ENCODE measurements around the gene SLC7A4.
A peak's percentile ranks its signal among the peaks of the same experiment; 100 is the strongest.
"Not testable (repeated sequence)": the region's sequence is repeated elsewhere in the genome, so short reads cannot be mapped to it uniquely, and the experiment has no call there.

Gene SLC7A4

GRCh38 chr22:21064425-21064824 is 32.1 kb upstream of the SLC7A4 start:
- DNase-seq = not testable (repeated sequence)

DNA sequence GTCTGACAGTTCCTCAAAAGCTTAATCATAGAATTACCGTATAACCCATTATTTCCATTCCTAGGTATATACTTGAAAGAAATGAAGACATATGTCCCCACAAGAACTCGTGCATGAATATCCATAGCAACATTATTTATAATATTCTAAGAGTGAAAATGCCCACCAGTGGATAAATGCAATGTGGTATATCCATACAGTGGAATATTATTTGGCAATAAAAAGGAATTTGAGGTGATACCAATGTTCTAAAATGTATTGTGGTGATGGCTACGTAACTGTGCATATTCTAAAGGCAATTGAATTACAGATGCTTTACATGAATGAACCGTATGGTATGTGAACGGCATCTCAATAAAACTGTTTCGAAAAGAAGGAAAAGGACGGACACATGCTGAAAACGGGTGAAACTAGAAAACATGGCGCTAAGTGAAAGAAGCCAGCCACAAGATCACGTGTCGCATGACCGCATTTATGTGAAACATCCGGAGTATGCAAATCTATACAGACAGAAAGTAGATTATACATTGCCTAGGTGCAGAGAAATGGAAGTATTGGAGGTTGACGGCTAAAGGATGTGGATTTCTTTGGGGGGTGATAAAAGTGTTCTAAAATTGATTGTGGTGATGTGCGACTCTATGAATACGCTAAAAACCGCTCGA is 29.4 kb upstream of the SLC7A4 start:
- DNase-seq = not testable (repeated sequence)

DNA sequence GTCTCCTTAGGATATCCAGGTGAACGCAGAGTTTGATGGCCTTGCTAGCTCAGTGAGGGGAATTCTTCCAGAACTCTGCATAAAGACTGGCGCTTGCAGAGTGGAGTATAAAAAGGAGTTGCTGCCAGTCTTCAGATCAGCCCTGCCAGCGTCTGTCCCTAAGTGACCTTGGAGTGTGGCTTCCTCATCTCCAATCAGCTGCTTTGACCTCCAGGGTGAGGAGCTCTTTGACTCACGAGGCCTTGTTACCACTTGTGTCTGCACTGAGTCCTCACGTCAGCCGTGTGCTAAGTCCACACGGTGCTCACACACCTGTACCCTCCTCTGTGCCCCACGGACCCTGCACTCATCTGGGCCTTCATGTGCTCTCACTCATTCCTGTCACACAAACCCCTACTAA is 28.0 kb upstream of the SLC7A4 start:
- not testable (repeated sequence) for DNase-seq

GRCh38 chr22:21055880-21056319 is 23.5 kb upstream of the SLC7A4 start:
- DNase-seq = peak; percentile 24 to 29

DNA sequence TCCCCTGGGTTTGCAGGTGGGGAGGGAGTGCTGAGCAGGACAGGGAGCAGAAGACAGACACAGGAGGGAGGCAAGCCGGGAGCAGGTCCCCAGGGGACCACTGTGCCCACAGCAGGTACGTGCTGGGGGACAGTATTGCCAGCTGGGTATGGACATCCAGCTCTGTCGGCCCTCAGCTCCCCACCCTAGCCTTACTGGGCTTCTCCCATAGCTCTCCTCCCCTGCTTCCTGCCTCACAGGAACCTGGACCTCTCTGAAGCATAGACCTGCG is 23.1 kb upstream of the SLC7A4 start:
- no peak for DNase-seq

GRCh38 chr22:21054714-21055563 is 22.6 kb upstream of the SLC7A4 start:
- no peak for DNase-seq

DNA sequence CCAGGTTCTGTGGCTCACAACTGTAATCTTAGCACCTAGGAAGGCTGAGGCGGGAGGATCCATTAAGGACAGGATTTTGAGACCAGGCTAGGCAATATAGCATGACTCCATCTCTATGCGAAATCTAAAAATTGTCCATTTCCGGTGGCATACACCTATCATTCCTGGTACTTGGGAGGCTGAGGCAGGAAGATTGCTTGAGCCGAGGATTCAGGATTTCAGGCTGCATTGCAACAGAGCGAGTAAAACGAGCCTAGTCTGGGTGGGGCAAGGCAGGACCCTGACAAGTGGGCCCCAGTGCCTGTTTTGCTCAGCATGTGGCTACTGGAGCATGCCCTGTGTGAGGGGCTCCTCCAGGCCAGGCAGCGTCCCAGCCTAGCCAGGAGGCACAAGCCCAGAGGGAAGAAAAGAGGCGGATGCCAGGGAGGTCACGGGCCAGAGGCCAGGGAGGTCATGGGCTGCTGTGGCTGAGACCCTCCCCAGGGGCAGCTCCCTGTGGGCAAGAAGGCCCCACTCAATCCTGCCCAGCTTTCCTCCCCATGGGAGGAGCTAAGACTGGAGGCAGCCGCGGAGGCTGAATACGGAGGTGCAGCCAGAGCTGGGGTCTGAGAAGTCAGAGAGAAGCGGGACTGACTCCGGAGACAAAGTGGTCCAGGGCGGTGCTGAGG is 21.8 kb upstream of the SLC7A4 start:
- DNase-seq = no peak

GRCh38 chr22:21052715-21053459 is 20.5 kb upstream of the SLC7A4 start:
- DNase-seq = no peak

GRCh38 chr22:21051831-21052400 is 19.6 kb upstream of the SLC7A4 start:
- no peak for DNase-seq

DNA sequence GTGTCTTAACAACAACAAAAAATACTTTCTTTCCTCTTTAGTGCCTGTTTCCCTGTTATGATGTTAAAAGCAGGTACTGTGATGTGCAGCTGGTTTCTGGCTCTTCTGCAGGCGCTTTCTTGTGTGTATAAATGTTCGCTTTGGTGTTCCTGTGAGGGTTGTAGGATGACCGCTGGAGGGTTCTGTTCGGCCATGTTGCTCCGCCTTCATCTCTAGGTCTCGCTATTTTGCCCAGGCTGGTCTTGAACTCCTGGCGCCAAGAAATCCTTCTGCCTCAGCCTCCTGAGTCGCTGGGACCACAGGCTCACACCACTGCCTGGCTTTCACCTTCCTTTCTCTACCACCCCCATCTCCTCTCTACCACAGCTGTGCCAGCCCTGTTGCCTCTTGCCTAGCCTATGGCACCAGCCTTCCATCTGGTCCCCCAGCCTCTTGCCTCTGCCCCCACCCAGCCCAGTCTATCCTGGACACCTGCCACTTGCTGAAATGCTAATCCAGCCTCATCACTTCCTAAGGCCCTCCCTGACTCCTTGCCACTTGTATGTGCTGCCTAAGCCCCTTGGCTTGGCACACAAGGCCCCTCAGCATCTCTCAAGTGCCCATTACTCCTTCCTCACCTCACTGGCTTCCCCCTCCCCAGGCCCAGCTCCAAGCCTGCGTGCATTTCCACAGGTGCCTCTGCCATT is 18.9 kb upstream of the SLC7A4 start:
- DNase-seq = no peak

DNA sequence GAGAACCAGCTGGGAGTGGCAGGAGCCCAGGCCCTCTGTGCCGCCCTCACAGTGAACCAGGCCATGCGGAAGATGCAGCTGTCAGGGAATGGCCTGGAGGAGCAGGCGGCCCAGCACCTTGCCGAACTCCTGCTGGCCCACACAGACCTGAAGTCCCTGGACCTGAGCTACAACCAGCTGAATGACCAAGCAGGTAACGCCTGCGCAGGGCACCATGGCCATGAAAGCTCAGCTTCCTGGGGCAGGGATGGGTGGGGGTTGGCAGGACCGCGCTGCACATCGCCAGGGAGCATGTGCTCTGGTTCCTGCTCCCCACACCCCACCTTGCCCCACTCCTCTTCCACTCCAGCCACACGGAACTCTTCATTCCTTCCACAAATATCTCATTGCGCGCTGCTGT is 16.6 kb upstream of the SLC7A4 start:
- not testable (repeated sequence) for DNase-seq

- DNase-seq = not testable (repeated sequence)
Observed at GRCh38 chr22:21048448-21048847, 16.1 kb upstream of the SLC7A4 start.

DNA sequence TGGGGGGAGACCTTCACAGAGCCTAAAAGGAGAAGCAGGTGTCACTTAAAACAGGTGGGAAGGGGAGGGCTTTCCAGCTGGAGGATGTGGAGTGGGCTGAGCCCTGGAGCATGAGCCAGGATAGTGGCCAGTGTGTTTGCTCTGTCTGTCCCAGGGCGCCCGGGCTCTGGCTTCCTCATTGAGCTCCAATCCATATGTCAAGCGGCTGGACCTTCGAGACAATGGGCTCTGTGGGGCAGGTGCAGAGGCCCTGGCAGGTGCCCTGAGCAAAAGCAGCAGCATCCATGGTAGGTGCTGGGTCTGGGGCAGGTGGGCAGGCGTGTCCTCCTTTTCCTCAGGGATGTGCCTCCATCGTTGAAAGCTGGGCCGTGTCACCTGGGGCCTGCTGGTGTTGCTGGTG is 15.4 kb upstream of the SLC7A4 start:
- no peak for DNase-seq

- DNase-seq = no peak
Observed at GRCh38 chr22:21047035-21047661, 14.8 kb upstream of the SLC7A4 start.

GRCh38 chr22:21045585-21046294 is 13.4 kb upstream of the SLC7A4 start, which contains the start of gene LRRC74B:
TSS of gene LRRC74B (plus strand) at chr22:21045946. CDS start at chr22:21045987, 41 bp downstream.
- peak; percentile 66 to 70 for DNase-seq

DNA sequence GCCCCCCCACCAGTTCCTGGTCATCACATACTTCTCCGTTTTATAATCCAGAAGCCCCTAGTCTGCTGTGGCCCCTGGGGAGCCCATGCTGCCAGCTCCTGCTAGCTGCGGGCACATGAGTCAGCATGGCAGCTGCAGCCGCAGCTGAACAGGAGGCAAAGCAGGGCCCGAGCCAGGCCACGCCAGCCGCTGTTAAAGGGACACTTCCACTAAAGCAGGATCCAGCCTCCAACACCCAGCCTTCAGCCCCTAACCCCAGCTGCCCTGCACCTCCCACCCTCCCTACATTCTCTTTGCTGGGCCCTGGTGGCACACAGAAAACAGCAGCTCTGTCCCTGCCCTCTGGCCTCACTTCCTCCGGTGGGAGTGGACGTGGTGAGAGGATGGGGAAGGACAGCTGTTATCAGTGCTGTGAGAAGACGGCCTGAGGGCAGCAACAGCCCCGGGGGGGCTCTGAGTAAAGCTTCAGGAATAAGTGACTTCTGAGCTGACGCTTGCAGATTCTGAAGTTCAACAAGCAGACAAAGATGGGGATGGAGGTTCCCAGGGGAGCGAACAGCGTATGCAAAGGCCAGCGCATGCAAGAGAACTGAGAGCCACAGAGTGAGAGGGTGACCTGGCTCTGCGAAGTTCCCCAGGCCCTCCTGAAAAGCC is 12.7 kb upstream of the SLC7A4 start:
- peak; percentile 12 to 50 for DNase-seq

DNA sequence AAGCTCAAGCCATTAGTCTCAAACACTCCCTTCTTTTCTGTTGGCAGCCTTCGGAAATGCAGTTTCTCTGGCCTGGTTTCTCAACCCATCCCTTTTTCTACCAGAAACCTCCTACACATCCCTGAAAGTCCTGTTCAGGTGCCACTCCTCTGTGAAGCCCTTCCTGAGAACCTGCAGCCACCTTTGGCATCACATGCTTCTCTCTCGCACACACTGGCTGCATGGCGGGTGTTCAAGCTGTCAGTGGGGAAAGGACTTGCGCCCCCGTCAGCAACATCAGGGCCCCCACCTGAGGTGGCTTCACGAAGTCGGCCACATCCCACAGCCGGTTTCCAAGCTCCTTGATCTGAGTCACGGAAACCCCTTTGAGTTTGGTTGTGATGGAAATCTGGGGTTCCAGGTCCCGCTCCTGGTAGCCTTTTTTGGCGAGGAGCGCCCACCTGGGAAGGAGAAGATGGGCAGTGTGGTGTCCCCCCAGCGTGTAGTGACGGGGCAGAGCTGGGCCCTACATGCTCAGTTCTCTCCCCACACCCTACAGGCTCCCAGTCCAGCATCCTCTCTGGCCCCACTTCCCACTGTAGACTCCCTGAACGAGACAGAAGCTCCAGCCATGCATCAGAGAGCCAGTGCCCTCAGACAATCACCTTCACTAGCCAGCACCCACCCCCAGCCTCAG is 11.6 kb upstream of the SLC7A4 start:
- no peak for DNase-seq

DNA sequence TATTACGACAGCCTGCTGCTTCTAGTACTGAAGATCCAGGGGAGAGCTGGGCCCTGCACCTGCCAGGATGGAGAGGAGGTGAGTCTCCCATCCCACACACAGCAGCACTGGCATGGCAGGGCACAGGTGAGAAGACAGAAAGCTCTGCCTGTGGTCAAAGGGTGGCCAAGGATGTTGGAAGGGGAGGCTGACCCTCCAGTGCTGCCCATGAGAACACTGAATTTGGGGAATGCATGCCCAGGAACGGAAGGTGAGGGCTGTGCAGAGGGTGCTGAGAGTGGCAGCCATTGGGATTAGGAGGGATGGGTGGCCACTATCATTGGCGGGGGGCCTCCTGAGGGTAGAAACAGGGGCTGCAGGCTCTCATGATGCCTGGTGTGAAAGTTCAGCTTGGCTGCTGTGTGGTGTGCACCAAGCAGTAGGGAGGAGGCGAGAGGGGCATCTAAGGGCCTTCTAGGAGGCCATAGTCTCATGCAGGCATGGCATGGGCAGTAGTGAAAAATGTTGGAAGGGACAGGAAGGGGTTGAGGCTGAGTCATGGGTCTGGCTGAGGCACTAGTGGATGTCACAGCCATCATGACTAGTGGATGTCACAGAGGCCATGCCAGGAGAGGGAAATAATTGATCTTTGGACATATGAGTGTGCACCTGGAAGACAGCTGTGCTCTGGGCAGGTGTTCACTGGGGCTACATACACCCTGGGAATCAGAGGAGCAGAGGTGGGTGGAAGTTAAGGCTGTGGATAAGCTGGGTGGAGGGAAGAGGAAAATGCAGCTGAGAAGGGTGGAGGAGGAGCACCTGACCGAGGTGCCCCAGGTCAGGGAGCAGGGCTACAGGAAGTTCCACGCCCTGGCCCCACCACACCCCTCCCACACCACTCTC is 10.9 kb upstream of the SLC7A4 start:
- DNase-seq = no peak

DNA sequence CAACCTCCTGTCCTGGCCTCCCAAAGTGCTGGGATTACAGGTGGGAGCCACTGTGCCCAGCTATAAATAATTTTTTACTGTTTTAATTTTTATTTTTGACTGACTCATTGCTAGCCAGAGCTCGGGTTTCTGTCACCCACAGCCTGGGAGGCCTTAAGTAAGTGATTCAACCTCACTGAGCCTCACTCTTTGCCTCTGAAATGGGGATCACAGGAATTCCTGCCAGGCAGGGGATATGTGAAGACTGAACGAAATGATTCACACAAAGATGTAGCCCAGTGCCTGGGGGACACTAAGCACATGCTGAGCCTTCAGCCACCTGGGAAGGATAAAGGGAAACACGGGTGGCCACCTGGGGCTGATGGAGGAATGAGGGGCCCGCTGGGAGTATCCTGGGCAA is 9.6 kb upstream of the SLC7A4 start:
- no peak for DNase-seq

Measured in inflammatory macrophage (primary cell).